COR-L47 (cell line): ENCODE results near the gene UGGT2.
"Not testable (repeated sequence)": the region's sequence is repeated elsewhere in the genome, so short reads cannot be mapped to it uniquely, and the experiment has no call there.

ENCODE experiments used
- DNase-seq: peaks from one replicate; lab custom pipeline; 2025; lab: John Stamatoyannopoulos, UW

Gene UGGT2

GRCh38 chr13:95898256-95898655 is 154.9 kb downstream of the UGGT2 start:
- DNase-seq: no peak

- no peak for DNase-seq
Measured at GRCh38 chr13:95896301-95896700, 156.9 kb downstream of the UGGT2 start.

- no peak for DNase-seq
Measured at GRCh38 chr13:95893861-95894260, 159.3 kb downstream of the UGGT2 start.

GRCh38 chr13:95882121-95882520 is 171.1 kb downstream of the UGGT2 start:
- no peak for DNase-seq

GRCh38 chr13:95880331-95880730 is 172.9 kb downstream of the UGGT2 start:
- no peak for DNase-seq

- DNase-seq: no peak
Measured at GRCh38 chr13:95874286-95874685, 178.9 kb downstream of the UGGT2 start.

- DNase-seq: no peak
Measured at GRCh38 chr13:95870421-95870820, 182.8 kb downstream of the UGGT2 start.

GRCh38 chr13:95865080-95865615 is 188.1 kb downstream of the UGGT2 start:
- no peak for DNase-seq

- no peak for DNase-seq
Measured at GRCh38 chr13:95862408-95862807, 190.8 kb downstream of the UGGT2 start.

GRCh38 chr13:95861296-95861695 is 191.9 kb downstream of the UGGT2 start:
- DNase-seq: no peak

- DNase-seq: peak; percentile 61
Measured at GRCh38 chr13:95858286-95859075, 194.7 kb downstream of the UGGT2 start.

- not testable (repeated sequence) for DNase-seq
Measured at GRCh38 chr13:95845656-95846055, 207.5 kb downstream of the UGGT2 start.

GRCh38 chr13:95842898-95843297 is 210.3 kb downstream of the UGGT2 start:
- no peak for DNase-seq

GRCh38 chr13:95841894-95842293 is 211.3 kb downstream of the UGGT2 start:
- DNase-seq: no peak

GRCh38 chr13:95834134-95834765 is 219.0 kb downstream of the UGGT2 start:
- DNase-seq: peak; percentile 61

GRCh38 chr13:95833719-95834118 is 219.5 kb downstream of the UGGT2 start:
- DNase-seq: no peak

- DNase-seq: no peak
Measured at GRCh38 chr13:95833126-95833525, 220.1 kb downstream of the UGGT2 start.

GRCh38 chr13:95822303-95822702 is 230.9 kb downstream of the UGGT2 start:
- DNase-seq: no peak

GRCh38 chr13:95814495-95814894 is 238.7 kb downstream of the UGGT2 start:
- DNase-seq: no peak

- no peak for DNase-seq
Measured at GRCh38 chr13:95813139-95813538, 240.1 kb downstream of the UGGT2 start.

GRCh38 chr13:95809429-95809828 is 243.8 kb downstream of the UGGT2 start:
- DNase-seq: no peak

GRCh38 chr13:95805921-95806320 is 247.3 kb downstream of the UGGT2 start:
- no peak for DNase-seq

- DNase-seq: no peak
Measured at GRCh38 chr13:95801825-95802224, 251.4 kb downstream of the UGGT2 start.
